ENCODE data around the gene SCNN1A. TPM values are rescaled to one million over a fixed set of nuclear protein-coding genes. Genes with fewer than 3 reads are reported as not detected.

The SCNN1A gene
- total RNA-seq, 1 experiment from 2014 or later: 549 TPM

GRCh38 chr12:6416596-6416995 is 41.2 kb upstream of the SCNN1A start:
- Histone ChIP-seq H3K4me3 (no peak overlapping the region), H3K27ac (no peak overlapping the region), H3K4me2 (no peak overlapping the region), H4K20me1 (ENCODE audit: insufficient read depth) (no peaks in the 10 kb centered on the region), H3K27me3 (ENCODE audit: insufficient read depth, low read depth) (no peaks in the 10 kb centered on the region), H3K36me3 (ENCODE audit: low read depth) (no peaks in the 10 kb centered on the region), H3K9me2 (ENCODE audit: insufficient read depth) (peaks cover 6% of the 10 kb centered on the region; the same call in 1 of the 2 replicates), H2AFZ (no peak overlapping the region), H3F3A (ENCODE audit: insufficient read depth, low read depth) (0 out of 2 replicates have a peak, but pooled peaks cover 2% of the 10 kb centered on the region), H3K9me3 (ENCODE audit: insufficient read depth, low read depth) (no peaks in the 10 kb centered on the region), H3K79me2 (ENCODE audit: low read depth) (no peaks in the 10 kb centered on the region), H3K4me1 (replicated peaks; ENCODE audit: insufficient read depth) (no peaks in the 10 kb centered on the region)
- intact Hi-C loops (cut with micrococcal nuclease; ENCODE audit: unreplicated experiment): no loop called here
- TF ChIP-seq EZH2 (IDR thresholded peaks at IDR 0.05; ENCODE audit: low read depth): no peak
- TF ChIP-seq, protein P1, sequence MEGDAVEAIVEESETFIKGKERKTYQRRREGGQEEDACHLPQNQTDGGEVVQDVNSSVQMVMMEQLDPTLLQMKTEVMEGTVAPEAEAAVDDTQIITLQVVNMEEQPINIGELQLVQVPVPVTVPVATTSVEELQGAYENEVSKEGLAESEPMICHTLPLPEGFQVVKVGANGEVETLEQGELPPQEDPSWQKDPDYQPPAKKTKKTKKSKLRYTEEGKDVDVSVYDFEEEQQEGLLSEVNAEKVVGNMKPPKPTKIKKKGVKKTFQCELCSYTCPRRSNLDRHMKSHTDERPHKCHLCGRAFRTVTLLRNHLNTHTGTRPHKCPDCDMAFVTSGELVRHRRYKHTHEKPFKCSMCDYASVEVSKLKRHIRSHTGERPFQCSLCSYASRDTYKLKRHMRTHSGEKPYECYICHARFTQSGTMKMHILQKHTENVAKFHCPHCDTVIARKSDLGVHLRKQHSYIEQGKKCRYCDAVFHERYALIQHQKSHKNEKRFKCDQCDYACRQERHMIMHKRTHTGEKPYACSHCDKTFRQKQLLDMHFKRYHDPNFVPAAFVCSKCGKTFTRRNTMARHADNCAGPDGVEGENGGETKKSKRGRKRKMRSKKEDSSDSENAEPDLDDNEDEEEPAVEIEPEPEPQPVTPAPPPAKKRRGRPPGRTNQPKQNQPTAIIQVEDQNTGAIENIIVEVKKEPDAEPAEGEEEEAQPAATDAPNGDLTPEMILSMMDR (conservative IDR thresholded peaks at IDR 0.05): no peak
- DNase-seq: no peak
- ChIA-PET CTCF (no interaction called here), POLR2A (ENCODE audit: unreplicated experiment) (no interaction called here)
- no TSS peak for BruUV-seq (replicated peaks)

GRCh38 chr12:6407236-6407954 is 32.0 kb upstream of the SCNN1A start:
- H3F3A ChIP-seq (ENCODE audit: insufficient read depth, low read depth): peaks cover 12% of the 10 kb centered on the region; the same call in 1 of the 2 replicates
- H3K27me3 ChIP-seq (ENCODE audit: insufficient read depth, low read depth): no peaks in the 10 kb centered on the region
- H3K4me3 ChIP-seq: no peak overlapping the region
- 0 out of 2 replicates have a peak, but pooled peaks cover 4% of the 10 kb centered on the region for H3K36me3 ChIP-seq (ENCODE audit: low read depth)
- H2AFZ ChIP-seq: no peak overlapping the region
- POLR2A ChIA-PET (ENCODE audit: unreplicated experiment): no interaction called here
- intact Hi-C loops (cut with micrococcal nuclease; ENCODE audit: unreplicated experiment): no loop called here
- CTCF ChIA-PET: no interaction called here
- BruUV-seq (replicated peaks): no TSS peak
- peaks cover 9% of the 10 kb centered on the region; the same call in 1 of the 2 replicates for H3K9me3 ChIP-seq (ENCODE audit: insufficient read depth, low read depth)
- H3K27ac ChIP-seq: no peak overlapping the region
- H3K4me2 ChIP-seq: no peak overlapping the region
- H3K79me2 ChIP-seq (ENCODE audit: low read depth): no peaks in the 10 kb centered on the region
- no peaks in the 10 kb centered on the region for H4K20me1 ChIP-seq (ENCODE audit: insufficient read depth)
- H3K4me1 ChIP-seq (replicated peaks; ENCODE audit: insufficient read depth): no peaks in the 10 kb centered on the region
- TF ChIP-seq, protein P1 (conservative IDR thresholded peaks at IDR 0.05): no peak
- TF ChIP-seq EZH2 (IDR thresholded peaks at IDR 0.05; ENCODE audit: low read depth): no peak
- no peaks in the 10 kb centered on the region for H3K9me2 ChIP-seq (ENCODE audit: insufficient read depth)
- no peak for DNase-seq

DNA sequence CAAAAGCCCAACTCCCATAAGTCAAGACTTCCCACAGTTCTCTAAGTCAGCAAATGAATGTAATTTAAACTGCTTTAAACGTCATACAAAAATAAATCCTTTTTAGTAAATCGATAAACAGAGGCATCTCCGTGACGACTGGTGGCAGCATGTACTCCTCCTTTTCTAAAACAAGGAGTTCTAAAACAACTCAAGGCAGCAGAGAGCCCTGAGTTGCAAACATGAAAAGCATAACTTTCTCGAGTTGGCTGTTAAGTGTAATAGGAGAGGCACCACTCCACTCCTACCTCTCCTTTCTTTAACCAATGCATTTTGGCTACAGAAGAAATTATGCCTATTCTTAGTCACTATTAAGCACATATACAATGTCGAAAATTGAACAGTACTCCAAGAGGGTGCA is 30.6 kb upstream of the SCNN1A start:
- H2AFZ ChIP-seq: no peak overlapping the region
- peaks cover 9% of the 10 kb centered on the region; the same call in 1 of the 2 replicates for H3K9me3 ChIP-seq (ENCODE audit: insufficient read depth, low read depth)
- H3K27me3 ChIP-seq (ENCODE audit: insufficient read depth, low read depth): no peaks in the 10 kb centered on the region
- H3K4me1 ChIP-seq (replicated peaks; ENCODE audit: insufficient read depth): no peaks in the 10 kb centered on the region
- no peak for DNase-seq
- no peak overlapping the region for H3K27ac ChIP-seq
- H3F3A ChIP-seq (ENCODE audit: insufficient read depth, low read depth): peaks cover 13% of the 10 kb centered on the region; the same call in 1 of the 2 replicates
- no peaks in the 10 kb centered on the region for H4K20me1 ChIP-seq (ENCODE audit: insufficient read depth)
- no TSS peak for BruUV-seq (replicated peaks)
- CTCF ChIA-PET: interaction anchor here (0.6 kb wide), 2 partner anchors 71 to 127 kb away, joined by 3 to 4 read pairs; no protein-coding TSS in a partner anchor
- H3K4me3 ChIP-seq: no peak overlapping the region
- no peak overlapping the region for H3K4me2 ChIP-seq
- H3K36me3 ChIP-seq (ENCODE audit: low read depth): 0 out of 2 replicates have a peak, but pooled peaks cover 4% of the 10 kb centered on the region
- TF ChIP-seq, protein P1 (conservative IDR thresholded peaks at IDR 0.05): no peak
- no peak for TF ChIP-seq EZH2 (IDR thresholded peaks at IDR 0.05; ENCODE audit: low read depth)
- intact Hi-C loops (cut with micrococcal nuclease; ENCODE audit: unreplicated experiment): no loop called here
- H3K9me2 ChIP-seq (ENCODE audit: insufficient read depth): no peaks in the 10 kb centered on the region
- H3K79me2 ChIP-seq (ENCODE audit: low read depth): no peaks in the 10 kb centered on the region
- POLR2A ChIA-PET (ENCODE audit: unreplicated experiment): no interaction called here

All from PC-9 (cell line).